Stimulated activated CD4-positive, alpha-beta T cell treated with anti-CD3 and anti-CD28 coated beads, Interleukin-1b, Interleukin-23, amount 100 ng/mL, for 48 hours (primary cell): Measurements from ENCODE around the gene NAA11.
"Not testable (repeated sequence)": the region's sequence is repeated elsewhere in the genome, so short reads cannot be mapped to it uniquely, and the experiment has no call there.

Experiments used
- DNase-seq: peaks from one replicate; pipeline ENCODE4 v3.0.0-alpha.2; 2020

The NAA11 gene

GRCh38 chr4:79306795-79307194, 19.1 kb downstream of the NAA11 start:
- no peak for DNase-seq

GRCh38 chr4:79300280-79300679, 25.6 kb downstream of the NAA11 start:
- DNase-seq: no peak

- DNase-seq: no peak
Observed at GRCh38 chr4:79298484-79298883, 27.4 kb downstream of the NAA11 start.

GRCh38 chr4:79298027-79298426, 27.8 kb downstream of the NAA11 start:
- no peak for DNase-seq

- DNase-seq: no peak
Observed at GRCh38 chr4:79297479-79297878, 28.4 kb downstream of the NAA11 start.

GRCh38 chr4:79296768-79297428, 29.0 kb downstream of the NAA11 start:
- no peak for DNase-seq

GRCh38 chr4:79295086-79295485, 30.8 kb downstream of the NAA11 start:
- no peak for DNase-seq

- DNase-seq: no peak
Observed at GRCh38 chr4:79294064-79294463, 31.8 kb downstream of the NAA11 start.

- no peak for DNase-seq
Observed at GRCh38 chr4:79292008-79292407, 33.9 kb downstream of the NAA11 start.

- no peak for DNase-seq
Observed at GRCh38 chr4:79290376-79290775, 35.5 kb downstream of the NAA11 start.

- no peak for DNase-seq
Observed at GRCh38 chr4:79288185-79288584, 37.7 kb downstream of the NAA11 start.

- DNase-seq: no peak
Observed at GRCh38 chr4:79287718-79288117, 38.1 kb downstream of the NAA11 start.

GRCh38 chr4:79287076-79287475, 38.8 kb downstream of the NAA11 start:
- no peak for DNase-seq

- no peak for DNase-seq
Observed at GRCh38 chr4:79281566-79282359, 44.1 kb downstream of the NAA11 start.

GRCh38 chr4:79277467-79277866, 48.4 kb downstream of the NAA11 start:
- DNase-seq: not testable (repeated sequence)

GRCh38 chr4:79273915-79274314, 51.9 kb downstream of the NAA11 start:
- DNase-seq: no peak

- no peak for DNase-seq
Observed at GRCh38 chr4:79272761-79273160, 53.1 kb downstream of the NAA11 start.

GRCh38 chr4:79272126-79272525, 53.7 kb downstream of the NAA11 start:
- DNase-seq: no peak

GRCh38 chr4:79267671-79268070, 58.2 kb downstream of the NAA11 start:
- DNase-seq: no peak
